Measurements from ENCODE around the gene FSTL4.

Gene FSTL4

GRCh38 chr5:133582971-133583370 is 29.4 kb downstream of the FSTL4 start:
- Histone ChIP-seq H3K27ac (ENCODE audit: low read depth, low read length, severe bottlenecking) (no peak overlapping the region), H3K4me1 (ENCODE audit: control insufficient read depth, insufficient read depth, low read length, poor library complexity, severe bottlenecking) (no peaks in the 10 kb centered on the region), H3K36me3 (ENCODE audit: control insufficient read depth, insufficient read depth, low read length) (no peaks in the 10 kb centered on the region), H3K4me3 (ENCODE audit: extremely low read depth, insufficient read depth, low read length, poor library complexity, severe bottlenecking) (no peak overlapping the region), H3K9me3 (ENCODE audit: control insufficient read depth, low read length) (no peaks in the 10 kb centered on the region)
- 83 to 89% methylated on average over 1 of the region's 7 CpGs for WGBS, 2 experiments (ENCODE audit: insufficient coverage in 2 of 2)

- Histone ChIP-seq H3K27ac (ENCODE audit: low read depth, low read length, severe bottlenecking) (no peak overlapping the region), H3K9me3 (ENCODE audit: control insufficient read depth, low read length) (no peaks in the 10 kb centered on the region), H3K4me3 (ENCODE audit: extremely low read depth, insufficient read depth, low read length, poor library complexity, severe bottlenecking) (no peak overlapping the region), H3K36me3 (ENCODE audit: control insufficient read depth, insufficient read depth, low read length) (no peaks in the 10 kb centered on the region), H3K4me1 (ENCODE audit: control insufficient read depth, insufficient read depth, low read length, poor library complexity, severe bottlenecking) (no peaks in the 10 kb centered on the region)
- WGBS, 2 experiments (ENCODE audit: insufficient coverage in 2 of 2): 91 to 97% methylated on average over 3 to 4 of the region's 5 CpGs
Observed at GRCh38 chr5:133581918-133582317, 30.4 kb downstream of the FSTL4 start.

GRCh38 chr5:133581348-133581747 is 31.0 kb downstream of the FSTL4 start:
- Histone ChIP-seq H3K4me3 (ENCODE audit: extremely low read depth, insufficient read depth, low read length, poor library complexity, severe bottlenecking) (no peak overlapping the region), H3K4me1 (ENCODE audit: control insufficient read depth, insufficient read depth, low read length, poor library complexity, severe bottlenecking) (no peaks in the 10 kb centered on the region), H3K27ac (ENCODE audit: low read depth, low read length, severe bottlenecking) (no peak overlapping the region), H3K36me3 (ENCODE audit: control insufficient read depth, insufficient read depth, low read length) (no peaks in the 10 kb centered on the region), H3K9me3 (ENCODE audit: control insufficient read depth, low read length) (no peaks in the 10 kb centered on the region)
- WGBS, 2 experiments (ENCODE audit: insufficient coverage in 2 of 2): no CpG with 5 or more reads among the region's 5 CpGs

GRCh38 chr5:133580618-133581017 is 31.7 kb downstream of the FSTL4 start:
- WGBS, 2 experiments (ENCODE audit: insufficient coverage in 2 of 2): 65 to 69% methylated on average over 3 of the region's 7 CpGs
- Histone ChIP-seq H3K9me3 (ENCODE audit: control insufficient read depth, low read length) (no peaks in the 10 kb centered on the region), H3K4me1 (ENCODE audit: control insufficient read depth, insufficient read depth, low read length, poor library complexity, severe bottlenecking) (no peaks in the 10 kb centered on the region), H3K36me3 (ENCODE audit: control insufficient read depth, insufficient read depth, low read length) (no peaks in the 10 kb centered on the region), H3K27ac (ENCODE audit: low read depth, low read length, severe bottlenecking) (no peak overlapping the region), H3K4me3 (ENCODE audit: extremely low read depth, insufficient read depth, low read length, poor library complexity, severe bottlenecking) (no peak overlapping the region)

GRCh38 chr5:133579766-133580165 is 32.6 kb downstream of the FSTL4 start:
- Histone ChIP-seq H3K27ac (ENCODE audit: low read depth, low read length, severe bottlenecking) (no peak overlapping the region), H3K4me1 (ENCODE audit: control insufficient read depth, insufficient read depth, low read length, poor library complexity, severe bottlenecking) (no peaks in the 10 kb centered on the region), H3K36me3 (ENCODE audit: control insufficient read depth, insufficient read depth, low read length) (no peaks in the 10 kb centered on the region), H3K9me3 (ENCODE audit: control insufficient read depth, low read length) (no peaks in the 10 kb centered on the region), H3K4me3 (ENCODE audit: extremely low read depth, insufficient read depth, low read length, poor library complexity, severe bottlenecking) (no peak overlapping the region)
- WGBS, 2 experiments (ENCODE audit: insufficient coverage in 2 of 2): 84 to 91% methylated on average over 4 of the region's 4 CpGs

GRCh38 chr5:133569347-133569746 is 43.0 kb downstream of the FSTL4 start:
- no peaks in the 10 kb centered on the region for H3K9me3 ChIP-seq (ENCODE audit: control insufficient read depth, low read length)
- WGBS, 2 experiments (ENCODE audit: insufficient coverage in 2 of 2): no CpG with 5 or more reads among the region's 1 CpG
- no peaks in the 10 kb centered on the region for H3K36me3 ChIP-seq (ENCODE audit: control insufficient read depth, insufficient read depth, low read length)
- no peak overlapping the region for H3K4me3 ChIP-seq (ENCODE audit: extremely low read depth, insufficient read depth, low read length, poor library complexity, severe bottlenecking)
- H3K4me1 ChIP-seq (ENCODE audit: control insufficient read depth, insufficient read depth, low read length, poor library complexity, severe bottlenecking): no peaks in the 10 kb centered on the region
- no peak overlapping the region for H3K27ac ChIP-seq (ENCODE audit: low read depth, low read length, severe bottlenecking)

GRCh38 chr5:133565993-133566392 is 46.3 kb downstream of the FSTL4 start:
- H3K27ac ChIP-seq (ENCODE audit: low read depth, low read length, severe bottlenecking): no peak overlapping the region
- no peaks in the 10 kb centered on the region for H3K36me3 ChIP-seq (ENCODE audit: control insufficient read depth, insufficient read depth, low read length)
- no peaks in the 10 kb centered on the region for H3K9me3 ChIP-seq (ENCODE audit: control insufficient read depth, low read length)
- no peak overlapping the region for H3K4me3 ChIP-seq (ENCODE audit: extremely low read depth, insufficient read depth, low read length, poor library complexity, severe bottlenecking)
- WGBS, 2 experiments (ENCODE audit: insufficient coverage in 2 of 2): no CpG with 5 or more reads among the region's 3 CpGs
- H3K4me1 ChIP-seq (ENCODE audit: control insufficient read depth, insufficient read depth, low read length, poor library complexity, severe bottlenecking): no peaks in the 10 kb centered on the region

- no peaks in the 10 kb centered on the region for H3K36me3 ChIP-seq (ENCODE audit: control insufficient read depth, insufficient read depth, low read length)
- H3K4me3 ChIP-seq (ENCODE audit: extremely low read depth, insufficient read depth, low read length, poor library complexity, severe bottlenecking): no peak overlapping the region
- 90 to 93% methylated on average over 2 to 3 of the region's 4 CpGs for WGBS, 2 experiments (ENCODE audit: insufficient coverage in 2 of 2)
- H3K4me1 ChIP-seq (ENCODE audit: control insufficient read depth, insufficient read depth, low read length, poor library complexity, severe bottlenecking): no peaks in the 10 kb centered on the region
- H3K27ac ChIP-seq (ENCODE audit: low read depth, low read length, severe bottlenecking): no peak overlapping the region
- H3K9me3 ChIP-seq (ENCODE audit: control insufficient read depth, low read length): no peaks in the 10 kb centered on the region
Observed at GRCh38 chr5:133564921-133565565, 47.3 kb downstream of the FSTL4 start.

- H3K27ac ChIP-seq (ENCODE audit: low read depth, low read length, severe bottlenecking): no peak overlapping the region
Observed at GRCh38 chr5:133562554-133562953, 49.8 kb downstream of the FSTL4 start.

GRCh38 chr5:133559960-133560359 is 52.4 kb downstream of the FSTL4 start:
- no peaks in the 10 kb centered on the region for H3K4me1 ChIP-seq (ENCODE audit: control insufficient read depth, insufficient read depth, low read length, poor library complexity, severe bottlenecking)
- no peak overlapping the region for H3K4me3 ChIP-seq (ENCODE audit: extremely low read depth, insufficient read depth, low read length, poor library complexity, severe bottlenecking)
- no peaks in the 10 kb centered on the region for H3K9me3 ChIP-seq (ENCODE audit: control insufficient read depth, low read length)
- no peaks in the 10 kb centered on the region for H3K36me3 ChIP-seq (ENCODE audit: control insufficient read depth, insufficient read depth, low read length)
- 92 to 96% methylated on average over 4 to 5 of the region's 5 CpGs for WGBS, 2 experiments (ENCODE audit: insufficient coverage in 2 of 2)
- H3K27ac ChIP-seq (ENCODE audit: low read depth, low read length, severe bottlenecking): no peak overlapping the region

More at GRCh38 chr5:133562554-133562953, 49.8 kb downstream of the FSTL4 start:
- H3K4me3 ChIP-seq (ENCODE audit: extremely low read depth, insufficient read depth, low read length, poor library complexity, severe bottlenecking): no peak overlapping the region
- H3K4me1 ChIP-seq (ENCODE audit: control insufficient read depth, insufficient read depth, low read length, poor library complexity, severe bottlenecking): no peaks in the 10 kb centered on the region
- no peaks in the 10 kb centered on the region for H3K36me3 ChIP-seq (ENCODE audit: control insufficient read depth, insufficient read depth, low read length)
- H3K9me3 ChIP-seq (ENCODE audit: control insufficient read depth, low read length): no peaks in the 10 kb centered on the region
- WGBS, 2 experiments (ENCODE audit: insufficient coverage in 2 of 2): 88 to 91% methylated on average over 7 to 9 of the region's 10 CpGs

GRCh38 chr5:133556551-133556950 is 55.8 kb downstream of the FSTL4 start:
- H3K4me1 ChIP-seq (ENCODE audit: control insufficient read depth, insufficient read depth, low read length, poor library complexity, severe bottlenecking): no peaks in the 10 kb centered on the region
- H3K27ac ChIP-seq (ENCODE audit: low read depth, low read length, severe bottlenecking): no peak overlapping the region
- WGBS, 2 experiments (ENCODE audit: insufficient coverage in 2 of 2): 50 to 86% methylated on average over 1 of the region's 4 CpGs
- H3K9me3 ChIP-seq (ENCODE audit: control insufficient read depth, low read length): no peaks in the 10 kb centered on the region
- no peak overlapping the region for H3K4me3 ChIP-seq (ENCODE audit: extremely low read depth, insufficient read depth, low read length, poor library complexity, severe bottlenecking)
- H3K36me3 ChIP-seq (ENCODE audit: control insufficient read depth, insufficient read depth, low read length): no peaks in the 10 kb centered on the region
